ENCODE measurements around the gene NBAS. TPM values are rescaled to one million over a fixed set of nuclear protein-coding genes. Genes with fewer than 3 reads are reported as not detected.

NBAS gene
- total RNA-seq, 1 experiment from 2014 or later = 32.5 TPM

- Histone ChIP-seq H3K27me3 (ENCODE audit: insufficient read depth, low read length) (no peaks in the 10 kb centered on the region), H2BK15ac (ENCODE audit: low read depth, low read length) (no peak overlapping the region), H3K14ac (ENCODE audit: insufficient read depth, low read length) (no peak overlapping the region), H2BK12ac (ENCODE audit: insufficient read length, low read depth, low read length) (no peak overlapping the region), H3T11ph (ENCODE audit: low read length) (no peak overlapping the region), H3K23ac (ENCODE audit: insufficient read length, low read depth, low read length) (no peak overlapping the region), H4K5ac (ENCODE audit: insufficient read length, low read depth, low read length) (no peak overlapping the region), H2BK120ac (ENCODE audit: low read depth, low read length, poor library complexity, severe bottlenecking) (no peak overlapping the region), H3K4ac (ENCODE audit: low read depth, low read length) (no peak overlapping the region), H3K4me2 (ENCODE audit: insufficient read depth, insufficient read length, low read length) (no peak overlapping the region), H4K91ac (ENCODE audit: insufficient read length, low read depth, low read length) (no peak overlapping the region), H3K79me2 (ENCODE audit: insufficient read depth, low read length) (no peaks in the 10 kb centered on the region), H3K9ac (ENCODE audit: extremely low read depth, insufficient read length, low read length) (no peak overlapping the region), H2AK5ac (ENCODE audit: insufficient read length, low read length) (no peak overlapping the region), H4K8ac (replicated peaks; ENCODE audit: insufficient read length, low read depth, low read length) (no peak overlapping the region), H3K56ac (ENCODE audit: insufficient read length, low read depth, low read length) (no peak overlapping the region), H2BK20ac (ENCODE audit: low read depth, low read length, poor library complexity, severe bottlenecking) (no peak overlapping the region), H3K79me1 (ENCODE audit: insufficient read depth, low read depth, low read length, poor library complexity, severe bottlenecking) (no peaks in the 10 kb centered on the region), H3K23me2 (ENCODE audit: insufficient read length, low read depth, low read length, poor library complexity, severe bottlenecking) (no peaks in the 10 kb centered on the region), H2AFZ (ENCODE audit: low read length) (no peak overlapping the region), H2BK5ac (ENCODE audit: insufficient read length, low read length) (no peak overlapping the region), H4K20me1 (ENCODE audit: control insufficient read depth, insufficient read depth, insufficient read length) (no peaks in the 10 kb centered on the region), H3K18ac (ENCODE audit: insufficient read length, low read depth, low read length) (no peak overlapping the region), H3K9me3 (ENCODE audit: control insufficient read depth, low read depth, low read length) (no peaks in the 10 kb centered on the region), H3K27ac (ENCODE audit: insufficient read length, low read depth, low read length) (no peak overlapping the region), H3K4me1 (ENCODE audit: insufficient read depth, low read length) (peaks cover 10% of the 10 kb centered on the region; the same call in 1 of the 2 replicates)
- TF ChIP-seq, protein P1, sequence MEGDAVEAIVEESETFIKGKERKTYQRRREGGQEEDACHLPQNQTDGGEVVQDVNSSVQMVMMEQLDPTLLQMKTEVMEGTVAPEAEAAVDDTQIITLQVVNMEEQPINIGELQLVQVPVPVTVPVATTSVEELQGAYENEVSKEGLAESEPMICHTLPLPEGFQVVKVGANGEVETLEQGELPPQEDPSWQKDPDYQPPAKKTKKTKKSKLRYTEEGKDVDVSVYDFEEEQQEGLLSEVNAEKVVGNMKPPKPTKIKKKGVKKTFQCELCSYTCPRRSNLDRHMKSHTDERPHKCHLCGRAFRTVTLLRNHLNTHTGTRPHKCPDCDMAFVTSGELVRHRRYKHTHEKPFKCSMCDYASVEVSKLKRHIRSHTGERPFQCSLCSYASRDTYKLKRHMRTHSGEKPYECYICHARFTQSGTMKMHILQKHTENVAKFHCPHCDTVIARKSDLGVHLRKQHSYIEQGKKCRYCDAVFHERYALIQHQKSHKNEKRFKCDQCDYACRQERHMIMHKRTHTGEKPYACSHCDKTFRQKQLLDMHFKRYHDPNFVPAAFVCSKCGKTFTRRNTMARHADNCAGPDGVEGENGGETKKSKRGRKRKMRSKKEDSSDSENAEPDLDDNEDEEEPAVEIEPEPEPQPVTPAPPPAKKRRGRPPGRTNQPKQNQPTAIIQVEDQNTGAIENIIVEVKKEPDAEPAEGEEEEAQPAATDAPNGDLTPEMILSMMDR (conservative IDR thresholded peaks at IDR 0.05) = no peak
- no peak for DNase-seq
- Mint-ChIP-seq H3K36me3 (ENCODE audit: insufficient read depth in 1 of 3, low read depth in 3 of 3) (peaks cover 0 to 3% (median 0%) of the 10 kb centered on the region in 3 experiments; a peak in 3 of 7 replicates), H3K27ac (no peak overlapping the region), H3K9me3 (no peaks in the 10 kb centered on the region), H3K27me3 (ENCODE audit: low read depth) (no peaks in the 10 kb centered on the region), H3K4me3 (no peak overlapping the region), H3K4me1 (peaks cover 28 to 34% of the 10 kb centered on the region in 2 experiments)
Observed at GRCh38 chr2:15363142-15363541, 198.0 kb downstream of the NBAS start.
